CD8-positive, alpha-beta memory T cell (primary cell): ENCODE measurements around the gene SKAP1. TPM values are rescaled to one million over a fixed set of nuclear protein-coding genes. Genes with fewer than 3 reads are reported as not detected.
A peak's percentile ranks its signal among the peaks of the same experiment; 100 is the strongest.
"Not testable (repeated sequence)": the region's sequence is repeated elsewhere in the genome, so short reads cannot be mapped to it uniquely, and the experiment has no call there.

Source experiments
- CTCF ChIA-PET: fragments of 350-600 bp; sonication (Branson Sonifier 250); formaldehyde crosslinking; loops from one replicate; lab custom pipeline; 2021; ENCODE audit warnings: antibody characterized with exemption; lab: Charles Lee
- POLR2A ChIA-PET: fragments of 350-600 bp; sonication (Branson Sonifier 250); formaldehyde crosslinking; loops from one replicate; lab custom pipeline; 2021; ENCODE audit warnings: antibody characterized with exemption; lab: Charles Lee
- DNase-seq, 5 donors: peaks; one replicate each; pipeline versions ENCODE4 v3.0.0 to v3.0.0-alpha.2; 2020 to 2022; ENCODE audit warnings: mixed read lengths in 1 of 5
- H3K27ac ChIP-seq: one replicate; pipeline ENCODE4 v1.7.0; 2013; ENCODE audit warnings: low read depth, mild to moderate bottlenecking, low read length, moderate library complexity
- H3K27me3 ChIP-seq: 2 replicates; pipeline ENCODE4 v1.7.0; 2013; ENCODE audit warnings: low read length, mild to moderate bottlenecking; ENCODE audit not compliant: insufficient read depth, poor library complexity, severe bottlenecking
- H3K36me3 ChIP-seq: 2 replicates; pipeline ENCODE4 v1.7.0; 2013; ENCODE audit warnings: mild to moderate bottlenecking, low read length, moderate library complexity; ENCODE audit not compliant: insufficient read depth
- H3K4me1 ChIP-seq: 2 replicates; pipeline ENCODE4 v1.7.0; 2013; ENCODE audit warnings: mild to moderate bottlenecking, low read length, moderate library complexity; ENCODE audit not compliant: insufficient read depth
- H3K4me3 ChIP-seq: 2 replicates; pipeline ENCODE4 v1.7.0; 2013; ENCODE audit warnings: mild to moderate bottlenecking, low read length
- H3K9me3 ChIP-seq: 2 replicates; pipeline ENCODE4 v1.7.0; 2013; ENCODE audit warnings: mild to moderate bottlenecking, low read length
- H3K27ac Mint-ChIP-seq, 8 donors: one replicate each; pipeline ENCODE4 v1.8.0; 2020 to 2021; ENCODE audit warnings: mixed read lengths in 8 of 8, mild to moderate bottlenecking in 6 of 8, inconsistent platforms in 3 of 8, moderate library complexity in 3 of 8
- H3K27me3 Mint-ChIP-seq, 2 donors: one replicate each; pipeline ENCODE4 v1.8.0; 2020 to 2021; ENCODE audit warnings: mixed read lengths in 2 of 2, mild to moderate bottlenecking in 1 of 2, moderate library complexity in 1 of 2
- H3K36me3 Mint-ChIP-seq, 3 donors: one replicate each; pipeline ENCODE4 v1.8.0; 2020 to 2021; ENCODE audit warnings: mixed read lengths in 3 of 3, inconsistent platforms in 1 of 3, mild to moderate bottlenecking in 1 of 3
- H3K4me1 Mint-ChIP-seq, 3 donors: one replicate each; pipeline ENCODE4 v1.8.0; 2020 to 2021; ENCODE audit warnings: mixed read lengths in 3 of 3, inconsistent platforms in 1 of 3, mild to moderate bottlenecking in 1 of 3
- H3K4me3 Mint-ChIP-seq, 7 donors: one replicate each; pipeline ENCODE4 v1.8.0; 2020 to 2021; ENCODE audit warnings: mixed read lengths in 7 of 7, mild to moderate bottlenecking in 6 of 7, moderate library complexity in 4 of 7, inconsistent platforms in 2 of 7
- H3K9me3 Mint-ChIP-seq, 5 donors: one replicate each; pipeline ENCODE4 v1.8.0; 2020 to 2022; ENCODE audit warnings: mixed read lengths in 5 of 5, mild to moderate bottlenecking in 3 of 5, moderate library complexity in 2 of 5, inconsistent platforms in 1 of 5
- polyA plus RNA-seq: library from polyadenylated mRNA; unstranded; fragments of 300-500 nt; fragmentation: Illumina TruSeq; gene quantifications from one replicate; pipeline ENCODE4 v1.2.3, GENCODE V29; 2021
- total RNA-seq, 2 experiments: library from RNA; stranded (reverse); gene quantifications; one replicate each; pipeline ENCODE4 v1.2.3, GENCODE V29; 2021

Gene SKAP1
- total and polyA plus RNA-seq, 3 experiments from 2014 or later: 50.5 to 264 (median 56.0) TPM

GRCh38 chr17:48198950-48199541 is 231.0 kb downstream of the SKAP1 start:
- POLR2A ChIA-PET: no interaction called here
- no peaks in the 10 kb centered on the region for H3K27me3 Mint-ChIP-seq
- Histone ChIP-seq H3K4me1 (peaks cover 17% of the 10 kb centered on the region), H3K4me3 (no peak overlapping the region), H3K36me3 (no peaks in the 10 kb centered on the region), H3K27ac (no peak overlapping the region), H3K27me3 (no peaks in the 10 kb centered on the region), H3K9me3 (no peaks in the 10 kb centered on the region)
- CTCF ChIA-PET: no interaction called here
- peaks cover 38 to 69% (median 61%) of the 10 kb centered on the region in 3 donors for H3K4me1 Mint-ChIP-seq
- peak overlapping the region in 5 of 8 donors; percentile 2 to 94 (median 39) for H3K27ac Mint-ChIP-seq
- no peak for DNase-seq
- H3K9me3 Mint-ChIP-seq: no peaks in the 10 kb centered on the region
- H3K36me3 Mint-ChIP-seq: peaks cover 0 to 54% (median 22%) of the 10 kb centered on the region in 3 donors
- no peak overlapping the region for H3K4me3 Mint-ChIP-seq

DNA sequence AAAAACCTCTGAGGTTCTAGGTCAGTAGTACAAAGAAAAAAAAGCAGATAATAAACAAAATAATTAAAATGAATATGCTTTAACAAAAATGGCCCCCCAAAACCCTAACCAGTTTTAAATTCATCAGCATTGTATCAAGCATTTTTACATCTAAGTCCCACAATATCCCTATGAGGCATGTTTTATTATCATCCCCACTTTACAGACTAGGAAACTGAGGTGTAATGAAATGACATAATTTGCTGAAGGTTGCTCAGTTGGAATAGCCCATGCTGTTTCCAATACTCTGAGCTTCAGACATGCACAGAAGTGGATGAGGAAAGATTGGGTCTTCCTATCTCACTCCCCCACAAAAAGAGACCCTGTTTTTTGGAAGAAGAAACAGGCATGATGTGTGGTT is 234.1 kb downstream of the SKAP1 start:
- peaks cover 4 to 72% (median 30%) of the 10 kb centered on the region in 3 donors for H3K36me3 Mint-ChIP-seq
- no peaks in the 10 kb centered on the region for H3K27me3 Mint-ChIP-seq
- POLR2A ChIA-PET: no interaction called here

GRCh38 chr17:48194097-48194550 is 235.9 kb downstream of the SKAP1 start:
- POLR2A ChIA-PET: no interaction called here
- peak in 2 of 5 donors; percentile 18 to 21 for DNase-seq
- Mint-ChIP-seq H3K9me3 (no peaks in the 10 kb centered on the region), H3K4me3 (peak overlapping the region in 2 of 7 donors; percentile 3 to 49), H3K27me3 (no peaks in the 10 kb centered on the region), H3K36me3 (peaks cover 4 to 70% (median 22%) of the 10 kb centered on the region in 3 donors), H3K4me1 (peaks cover 39 to 57% (median 52%) of the 10 kb centered on the region in 3 donors), H3K27ac (peak overlapping the region in 6 of 8 donors; percentile 1 to 82 (median 50))
- Histone ChIP-seq H3K4me1 (peaks cover 19% of the 10 kb centered on the region), H3K36me3 (no peaks in the 10 kb centered on the region), H3K4me3 (no peak overlapping the region), H3K9me3 (no peaks in the 10 kb centered on the region), H3K27ac (no peak overlapping the region), H3K27me3 (no peaks in the 10 kb centered on the region)
- CTCF ChIA-PET: no interaction called here

More for the DNA sequence above, 234.1 kb downstream of the SKAP1 start:
- Histone ChIP-seq H3K4me1 (peaks cover 19% of the 10 kb centered on the region), H3K27me3 (no peaks in the 10 kb centered on the region), H3K36me3 (no peaks in the 10 kb centered on the region), H3K4me3 (no peak overlapping the region), H3K9me3 (no peaks in the 10 kb centered on the region), H3K27ac (no peak overlapping the region)
- no peak for DNase-seq
- CTCF ChIA-PET: no interaction called here
- H3K4me3 Mint-ChIP-seq: no peak overlapping the region
- H3K4me1 Mint-ChIP-seq: peaks cover 42 to 68% (median 64%) of the 10 kb centered on the region in 3 donors
- no peaks in the 10 kb centered on the region for H3K9me3 Mint-ChIP-seq
- H3K27ac Mint-ChIP-seq: peak overlapping the region in 1 of 8 donors; percentile 51

DNA sequence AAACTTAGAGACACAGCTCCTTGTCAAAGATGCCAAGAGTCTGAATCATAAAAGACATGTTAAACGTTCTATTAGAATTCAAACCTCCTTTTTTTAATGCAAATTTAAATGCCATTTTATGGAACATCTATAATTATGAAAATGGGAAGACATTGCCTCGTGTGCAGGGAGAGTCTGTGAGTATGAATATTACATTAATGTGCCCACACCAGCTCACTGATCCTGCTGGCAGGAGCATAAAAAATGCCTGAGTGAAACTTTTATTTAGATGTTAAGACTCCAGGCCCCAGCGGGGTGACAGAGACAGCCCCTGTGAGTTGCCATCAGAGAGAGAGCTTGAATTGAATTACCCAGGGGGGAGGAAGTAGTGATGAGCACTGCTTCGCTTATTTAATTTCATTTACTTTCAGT is 237.7 kb downstream of the SKAP1 start:
- Mint-ChIP-seq H3K4me3 (peak overlapping the region in 1 of 7 donors; percentile 15), H3K27ac (peak overlapping the region in 2 of 8 donors; percentile 9 to 58), H3K4me1 (peaks cover 36 to 46% (median 45%) of the 10 kb centered on the region in 3 donors), H3K9me3 (no peaks in the 10 kb centered on the region), H3K27me3 (no peaks in the 10 kb centered on the region), H3K36me3 (peaks cover 4 to 73% (median 22%) of the 10 kb centered on the region in 3 donors)
- no peaks in the 10 kb centered on the region for H3K27me3 ChIP-seq
- ChIA-PET POLR2A (no interaction called here), CTCF (no interaction called here)
- no peaks in the 10 kb centered on the region for H3K9me3 ChIP-seq
- H3K27ac ChIP-seq: no peak overlapping the region
- peaks cover 11% of the 10 kb centered on the region for H3K36me3 ChIP-seq
- H3K4me1 ChIP-seq: peaks cover 19% of the 10 kb centered on the region
- no peak overlapping the region for H3K4me3 ChIP-seq
- no peak for DNase-seq

DNA sequence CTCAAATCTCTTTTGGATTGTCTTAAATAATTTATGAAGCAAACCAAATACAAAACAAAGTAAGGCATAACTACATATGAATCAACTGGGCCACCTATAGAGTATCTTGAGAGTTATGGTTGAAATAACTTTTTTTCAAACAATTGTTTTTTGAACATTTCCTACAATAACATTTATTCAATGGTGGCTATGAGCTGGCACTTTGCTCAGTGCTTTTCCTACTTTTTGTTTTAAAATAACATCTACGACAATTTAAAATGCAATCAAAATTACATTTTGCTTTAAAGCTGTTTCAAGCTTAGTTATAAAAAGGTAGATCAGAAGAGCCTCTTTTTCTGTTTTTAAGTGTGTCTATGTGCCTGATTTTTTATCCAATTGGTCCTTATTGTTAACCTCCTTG is 238.7 kb downstream of the SKAP1 start:
- ChIA-PET CTCF (no interaction called here), POLR2A (no interaction called here)
- no peak overlapping the region for H3K27ac ChIP-seq
- no peak overlapping the region for H3K4me3 ChIP-seq
- no peaks in the 10 kb centered on the region for H3K9me3 Mint-ChIP-seq
- peaks cover 19% of the 10 kb centered on the region for H3K36me3 ChIP-seq
- peaks cover 32 to 40% (median 39%) of the 10 kb centered on the region in 3 donors for H3K4me1 Mint-ChIP-seq
- no peak for DNase-seq
- H3K4me3 Mint-ChIP-seq: no peak overlapping the region
- peaks cover 19% of the 10 kb centered on the region for H3K4me1 ChIP-seq
- no peaks in the 10 kb centered on the region for H3K9me3 ChIP-seq
- H3K27me3 Mint-ChIP-seq: no peaks in the 10 kb centered on the region
- peak overlapping the region in 2 of 8 donors; percentile 32 to 46 for H3K27ac Mint-ChIP-seq
- peaks cover 4 to 76% (median 22%) of the 10 kb centered on the region in 3 donors for H3K36me3 Mint-ChIP-seq
- no peaks in the 10 kb centered on the region for H3K27me3 ChIP-seq

- Mint-ChIP-seq H3K36me3 (peaks cover 4 to 79% (median 26%) of the 10 kb centered on the region in 3 donors), H3K4me1 (peaks cover 29 to 37% (median 37%) of the 10 kb centered on the region in 3 donors), H3K27me3 (no peaks in the 10 kb centered on the region), H3K27ac (peak overlapping the region in 1 of 8 donors; percentile 66), H3K9me3 (no peaks in the 10 kb centered on the region), H3K4me3 (no peak overlapping the region)
- ChIA-PET CTCF (no interaction called here), POLR2A (no interaction called here)
- Histone ChIP-seq H3K27me3 (no peaks in the 10 kb centered on the region), H3K27ac (no peak overlapping the region), H3K36me3 (peaks cover 22% of the 10 kb centered on the region), H3K4me3 (no peak overlapping the region), H3K9me3 (no peaks in the 10 kb centered on the region), H3K4me1 (peaks cover 19% of the 10 kb centered on the region)
- no peak for DNase-seq
Observed at GRCh38 chr17:48190871-48191270, 239.1 kb downstream of the SKAP1 start.

- Histone ChIP-seq H3K27ac (no peak overlapping the region), H3K27me3 (no peaks in the 10 kb centered on the region), H3K4me3 (no peak overlapping the region), H3K9me3 (no peaks in the 10 kb centered on the region), H3K36me3 (peaks cover 38% of the 10 kb centered on the region), H3K4me1 (no peaks in the 10 kb centered on the region)
- ChIA-PET CTCF (no interaction called here), POLR2A (no interaction called here)
- Mint-ChIP-seq H3K36me3 (peaks cover 0 to 83% (median 34%) of the 10 kb centered on the region in 3 donors), H3K4me3 (no peak overlapping the region), H3K9me3 (no peaks in the 10 kb centered on the region), H3K4me1 (peaks cover 5 to 9% (median 8%) of the 10 kb centered on the region in 3 donors), H3K27me3 (no peaks in the 10 kb centered on the region), H3K27ac (peak overlapping the region in 2 of 8 donors; percentile 62 to 86)
- no peak for DNase-seq
Observed at GRCh38 chr17:48187872-48188608, 242.0 kb downstream of the SKAP1 start.

DNA sequence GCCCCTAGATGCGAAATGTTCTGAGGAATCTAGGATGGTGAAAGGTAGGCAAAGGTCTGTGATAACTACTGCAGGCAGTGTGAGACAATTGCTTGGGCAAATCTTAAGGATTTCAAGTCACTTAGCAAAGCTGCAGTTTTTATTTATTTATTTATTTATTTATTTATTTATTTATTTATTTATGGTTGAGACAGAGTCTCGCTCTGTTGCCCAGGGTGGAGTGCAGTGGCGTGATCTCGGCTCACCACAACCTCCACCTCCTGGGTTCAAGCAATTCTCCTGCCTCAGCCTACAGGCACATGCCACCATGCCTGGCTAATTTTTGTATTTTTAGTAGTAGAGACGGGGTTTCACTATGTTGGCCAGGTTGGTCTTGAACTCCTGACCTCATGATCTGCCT is 243.7 kb downstream of the SKAP1 start:
- H3K9me3 Mint-ChIP-seq, H3K27ac ChIP-seq, H3K4me3 Mint-ChIP-seq, H3K27me3 Mint-ChIP-seq, CTCF ChIA-PET, H3K4me1 Mint-ChIP-seq, H3K27me3 ChIP-seq, DNase-seq, H3K27ac Mint-ChIP-seq, H3K4me1 ChIP-seq, POLR2A ChIA-PET, H3K9me3 ChIP-seq, H3K4me3 ChIP-seq: not testable (repeated sequence)
- H3K36me3 Mint-ChIP-seq: peaks cover 0 to 85% (median 41%) of the 10 kb centered on the region in 3 donors
- peaks cover 54% of the 10 kb centered on the region for H3K36me3 ChIP-seq
